Ishikawa (cell line): ENCODE measurements around the gene TOR4A.

ENCODE experiments used
- CEBPB ChIP-seq: IDR thresholded peaks from 2 replicates; pipeline ENCODE4 v1.6.1; 2012
- CREB1 ChIP-seq: IDR thresholded peaks from 2 replicates; pipeline ENCODE4 v1.6.1; 2012; ENCODE audit warnings: low read depth
- EGR1 ChIP-seq: IDR thresholded peaks from 2 replicates; pipeline ENCODE4 v1.6.1; 2012
- EP300 ChIP-seq: IDR thresholded peaks from 2 replicates; pipeline ENCODE4 v1.6.1; 2012; ENCODE audit warnings: borderline replicate concordance
- FOXM1 ChIP-seq: IDR thresholded peaks from 2 replicates; pipeline ENCODE4 v1.6.1; 2012; ENCODE audit warnings: low read depth, borderline replicate concordance
- MAX ChIP-seq: IDR thresholded peaks from 2 replicates; pipeline ENCODE4 v1.6.1; 2012
- NFIC ChIP-seq: IDR thresholded peaks from 2 replicates; pipeline ENCODE4 v1.6.1; 2012
- RAD21 ChIP-seq: IDR thresholded peaks from 2 replicates; pipeline ENCODE4 v1.6.1; 2012; ENCODE audit warnings: low read depth
- REST ChIP-seq: IDR thresholded peaks from 2 replicates; pipeline ENCODE4 v1.6.1; 2012; ENCODE audit warnings: low read depth, mild to moderate bottlenecking
- TAF1 ChIP-seq: IDR thresholded peaks from 2 replicates; pipeline ENCODE4 v1.6.1; 2012; ENCODE audit warnings: low read depth, mild to moderate bottlenecking
- TCF12 ChIP-seq: IDR thresholded peaks from 2 replicates; pipeline ENCODE4 v1.6.1; 2012; ENCODE audit warnings: low read depth
- TEAD4 ChIP-seq: IDR thresholded peaks from 2 replicates; pipeline ENCODE4 v1.6.1; 2012
- USF1 ChIP-seq: IDR thresholded peaks from 2 replicates; pipeline ENCODE4 v1.6.1; 2012
- YY1 ChIP-seq: IDR thresholded peaks from 2 replicates; pipeline ENCODE4 v1.6.1; 2012; ENCODE audit warnings: low read depth
- ZBTB7A ChIP-seq: IDR thresholded peaks from 2 replicates; pipeline ENCODE4 v1.6.1; 2012; ENCODE audit warnings: low read depth

The TOR4A gene

GRCh38 chr9:137245450-137246421, 31.8 kb upstream of the TOR4A start:
- TF ChIP-seq REST (no peak), MAX (no peak), TEAD4 (no peak), EGR1 (no peak), TAF1 (no peak), ZBTB7A (no peak), YY1 (no peak), RAD21 (no peak), EP300 (no peak), FOXM1 (no peak), NFIC (no peak), CEBPB (no peak), CREB1 (no peak), TCF12 (no peak), USF1 (no peak)

- TF ChIP-seq EGR1 (no peak), CEBPB (no peak), USF1 (no peak), YY1 (no peak), TEAD4 (no peak), NFIC (no peak), REST (no peak), CREB1 (no peak), FOXM1 (no peak), EP300 (no peak), TCF12 (no peak), MAX (no peak), RAD21 (no peak), TAF1 (no peak), ZBTB7A (no peak)
Observed at GRCh38 chr9:137247135-137247915, 30.2 kb upstream of the TOR4A start.

GRCh38 chr9:137247916-137248175, 29.7 kb upstream of the TOR4A start:
- TF ChIP-seq EGR1 (no peak), NFIC (no peak), USF1 (no peak), TEAD4 (no peak), ZBTB7A (no peak)

GRCh38 chr9:137250329-137251193, 27.0 kb upstream of the TOR4A start:
- TF ChIP-seq ZBTB7A, result no peak
- no peak for TF ChIP-seq TAF1
- TF ChIP-seq TEAD4, result no peak
- TF ChIP-seq EGR1, result no peak
- no peak for TF ChIP-seq MAX
- TF ChIP-seq RAD21, result no peak
- no peak for TF ChIP-seq REST
- TF ChIP-seq USF1, result no peak
- no peak for TF ChIP-seq EP300
- TF ChIP-seq TCF12, result no peak
- no peak for TF ChIP-seq YY1
- no peak for TF ChIP-seq CREB1
- no peak for TF ChIP-seq NFIC
